PC-9 (cell line): ENCODE data around the gene LHX8.

Source experiments
- CTCF ChIP-seq: fragments of 200-600 bp; sonication (generic); conservative IDR thresholded peaks from 2 replicates; pipeline ENCODE4 v1.6.1; 2017; ENCODE audit warnings: mixed run types, antibody characterized with exemption, mild to moderate bottlenecking, moderate library complexity
- EZH2 ChIP-seq: fragments of 200-600 bp; sonication (generic); IDR thresholded peaks from 2 replicates; pipeline ENCODE4 v1.8.0; 2017; ENCODE audit warnings: antibody characterized with exemption, low read depth

GRCh38 chr1:75136921-75137641, 2.9 kb downstream of the LHX8 start:
- no peak for TF ChIP-seq CTCF
- TF ChIP-seq EZH2, result no peak
